Stimulated activated CD8-positive, alpha-beta memory T cell treated with anti-CD3 and anti-CD28 coated beads, Interleukin-7, amount 100 ng/mL, for 4 hours (primary cell): ENCODE data around the gene PCDHB14.
"Not testable (repeated sequence)": the region's sequence is repeated elsewhere in the genome, so short reads cannot be mapped to it uniquely, and the experiment has no call there.

Source experiments
- DNase-seq, 2 donors: peaks; one replicate each; pipeline ENCODE4 v3.0.0-alpha.2; 2020; ENCODE audit warnings: low read depth in 2 of 2

PCDHB14 gene

DNA sequence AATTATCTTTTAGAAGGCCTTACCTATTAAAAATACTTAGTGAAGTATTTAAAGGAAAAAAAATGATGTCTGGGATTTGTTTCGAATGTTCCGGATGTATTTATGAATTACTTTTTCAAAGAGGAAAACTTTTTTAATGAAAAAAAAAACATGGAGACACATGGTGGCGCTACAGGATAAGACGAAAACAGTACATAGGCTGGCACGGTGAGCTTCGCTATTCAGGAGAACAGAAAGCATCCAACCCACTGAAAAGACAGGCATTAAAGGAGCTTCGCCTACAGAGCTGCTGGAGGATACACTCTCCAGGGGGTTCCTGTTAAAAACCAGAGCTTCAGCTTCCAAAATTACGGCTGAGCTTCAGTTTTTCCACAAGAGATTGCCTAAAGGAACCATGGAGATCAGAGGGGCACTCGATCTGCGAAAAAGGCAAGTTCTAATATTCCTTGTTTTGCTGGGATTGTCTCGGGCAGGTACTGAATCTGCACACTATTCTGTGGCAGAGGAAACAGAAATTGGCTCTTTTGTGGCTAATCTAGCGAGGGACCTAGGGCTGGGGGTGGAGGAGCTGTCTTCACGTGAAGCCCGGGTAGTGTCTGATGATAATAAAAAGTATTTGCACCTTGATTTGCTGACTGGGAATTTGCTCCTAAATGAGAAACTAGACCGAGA is at the start of gene PCDHB14:
PCDHB14 (plus strand) TSS at position 232 of the 672 bp plus-strand sequence; CDS start at position 395, 163 bp downstream.
- no peak for DNase-seq

- not testable (repeated sequence) for DNase-seq
Observed at GRCh38 chr5:141174291-141175104, 48.6 kb upstream of the PCDHB14 start.

- DNase-seq = no peak
Observed at GRCh38 chr5:141175933-141176332, 47.2 kb upstream of the PCDHB14 start.

DNA sequence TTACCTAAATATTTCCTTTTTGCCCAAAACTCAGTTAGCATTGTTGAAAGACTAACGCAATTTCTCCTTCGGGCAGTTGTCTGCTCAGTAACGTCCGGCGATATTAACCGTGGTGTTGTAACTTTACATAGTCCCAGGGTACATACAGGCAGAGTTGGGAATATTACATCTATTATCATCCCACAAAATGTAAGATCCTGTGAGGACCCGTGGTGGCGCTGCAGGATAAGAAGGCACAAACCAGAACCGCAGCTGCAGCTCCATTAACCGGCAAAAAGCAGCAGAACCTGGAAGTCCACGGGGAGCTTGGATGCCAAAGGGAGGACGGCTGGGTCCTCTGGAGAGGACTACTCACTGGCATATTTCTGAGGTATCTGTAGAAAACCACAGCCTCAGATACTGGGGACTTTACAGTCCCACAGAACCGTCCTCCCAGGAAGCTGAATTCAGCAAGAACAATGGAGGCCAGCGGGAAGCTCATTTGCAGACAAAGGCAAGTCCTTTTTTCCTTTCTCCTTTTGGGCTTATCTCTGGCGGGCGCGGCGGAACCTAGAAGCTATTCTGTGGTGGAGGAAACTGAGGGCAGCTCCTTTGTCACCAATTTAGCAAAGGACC is 45.5 kb upstream of the PCDHB14 start, which contains the start of gene PCDHB8:
PCDHB8 (plus strand) TSS at position 214 of the 615 bp plus-strand sequence; CDS start at position 459, 245 bp downstream.
- DNase-seq = not testable (repeated sequence)

- DNase-seq = not testable (repeated sequence)
Observed at GRCh38 chr5:141179371-141179770, 43.8 kb upstream of the PCDHB14 start.

DNA sequence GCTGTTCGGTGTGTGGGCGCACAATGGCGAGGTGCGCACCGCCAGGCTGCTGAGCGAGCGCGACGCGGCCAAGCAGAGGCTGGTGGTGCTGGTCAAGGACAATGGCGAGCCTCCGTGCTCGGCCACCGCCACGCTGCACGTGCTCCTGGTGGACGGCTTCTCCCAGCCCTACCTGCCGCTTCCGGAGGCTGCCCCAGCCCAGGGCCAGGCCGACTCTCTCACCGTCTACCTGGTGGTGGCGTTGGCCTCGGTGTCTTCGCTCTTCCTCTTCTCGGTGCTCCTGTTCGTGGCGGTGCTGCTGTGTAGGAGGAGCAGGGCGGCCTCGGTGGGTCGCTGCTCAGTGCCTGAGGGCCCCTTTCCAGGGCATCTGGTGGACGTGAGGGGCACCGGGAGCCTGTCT is 43.3 kb upstream of the PCDHB14 start:
- not testable (repeated sequence) for DNase-seq

DNA sequence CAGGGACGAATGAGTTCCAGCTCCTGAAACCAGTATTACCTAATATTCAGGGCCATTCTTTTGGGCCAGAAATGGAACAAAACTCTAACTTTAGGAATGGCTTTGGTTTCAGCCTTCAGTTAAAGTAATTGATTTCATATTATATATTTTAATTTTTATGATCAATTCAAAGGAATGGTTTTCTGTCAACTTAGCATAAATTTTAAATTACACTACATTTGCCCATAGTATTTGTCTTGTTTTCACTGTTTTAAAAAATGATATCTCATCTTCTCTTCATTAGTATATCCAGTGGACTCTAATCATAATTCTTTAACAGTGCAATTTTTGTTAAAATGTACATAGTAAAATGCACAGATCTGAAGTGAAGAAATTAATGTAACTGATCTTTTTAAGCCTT is 42.8 kb upstream of the PCDHB14 start:
- no peak for DNase-seq

DNA sequence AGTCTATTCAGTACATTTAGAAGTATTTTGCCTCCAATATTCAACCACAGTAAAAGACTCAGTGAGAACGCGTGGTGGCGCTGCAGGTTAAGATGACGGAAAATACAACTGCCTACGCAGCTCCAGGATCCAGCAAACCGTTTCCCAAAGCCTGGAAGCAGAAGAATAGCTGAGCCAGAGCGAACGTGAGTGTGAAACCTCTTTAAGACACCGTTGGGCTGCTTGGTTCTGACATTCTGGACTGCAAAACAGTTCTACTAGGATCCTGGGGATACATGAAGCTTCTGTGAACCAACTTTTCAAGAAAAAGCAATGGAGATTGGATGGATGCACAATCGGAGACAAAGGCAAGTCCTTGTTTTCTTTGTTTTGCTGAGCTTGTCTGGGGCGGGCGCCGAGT is 40.9 kb upstream of the PCDHB14 start, which contains the start of gene PCDHB16:
PCDHB16 (plus strand) TSS at position 140 of the 400 bp plus-strand sequence; CDS start at position 313, 173 bp downstream.
- no peak for DNase-seq

GRCh38 chr5:141184117-141184855 is 38.9 kb upstream of the PCDHB14 start:
- DNase-seq = not testable (repeated sequence)

GRCh38 chr5:141186897-141187512 is 36.1 kb upstream of the PCDHB14 start, which contains the start of gene PCDHB9:
PCDHB9 (plus strand) TSS chr5:141187161; CDS start chr5:141187319, 158 bp downstream.
- no peak for DNase-seq

DNA sequence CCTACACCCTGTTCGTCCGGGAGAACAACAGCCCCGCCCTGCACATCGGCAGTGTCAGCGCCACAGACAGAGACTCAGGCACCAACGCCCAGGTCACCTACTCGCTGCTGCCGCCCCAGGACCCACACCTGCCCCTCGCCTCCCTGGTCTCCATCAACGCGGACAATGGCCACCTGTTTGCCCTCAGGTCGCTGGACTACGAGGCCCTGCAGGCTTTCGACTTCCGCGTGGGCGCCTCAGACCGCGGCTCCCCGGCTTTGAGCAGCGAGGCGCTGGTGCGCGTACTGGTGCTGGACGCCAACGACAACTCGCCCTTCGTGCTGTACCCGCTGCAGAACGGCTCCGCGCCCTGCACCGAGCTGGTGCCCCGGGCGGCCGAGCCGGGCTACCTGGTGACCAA is 34.5 kb upstream of the PCDHB14 start:
- DNase-seq = not testable (repeated sequence)

DNA sequence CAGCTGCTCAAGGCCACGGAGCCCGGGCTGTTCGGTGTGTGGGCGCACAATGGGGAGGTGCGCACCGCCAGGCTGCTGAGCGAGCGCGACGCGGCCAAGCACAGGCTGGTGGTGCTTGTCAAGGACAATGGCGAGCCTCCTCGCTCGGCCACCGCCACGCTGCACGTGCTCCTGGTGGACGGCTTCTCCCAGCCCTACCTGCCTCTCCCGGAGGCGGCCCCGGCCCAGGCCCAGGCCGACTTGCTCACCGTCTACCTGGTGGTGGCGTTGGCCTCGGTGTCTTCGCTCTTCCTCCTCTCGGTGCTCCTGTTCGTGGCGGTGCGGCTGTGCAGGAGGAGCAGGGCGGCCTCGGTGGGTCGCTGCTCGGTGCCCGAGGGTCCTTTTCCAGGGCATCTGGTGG is 34.0 kb upstream of the PCDHB14 start:
- DNase-seq = not testable (repeated sequence)

DNA sequence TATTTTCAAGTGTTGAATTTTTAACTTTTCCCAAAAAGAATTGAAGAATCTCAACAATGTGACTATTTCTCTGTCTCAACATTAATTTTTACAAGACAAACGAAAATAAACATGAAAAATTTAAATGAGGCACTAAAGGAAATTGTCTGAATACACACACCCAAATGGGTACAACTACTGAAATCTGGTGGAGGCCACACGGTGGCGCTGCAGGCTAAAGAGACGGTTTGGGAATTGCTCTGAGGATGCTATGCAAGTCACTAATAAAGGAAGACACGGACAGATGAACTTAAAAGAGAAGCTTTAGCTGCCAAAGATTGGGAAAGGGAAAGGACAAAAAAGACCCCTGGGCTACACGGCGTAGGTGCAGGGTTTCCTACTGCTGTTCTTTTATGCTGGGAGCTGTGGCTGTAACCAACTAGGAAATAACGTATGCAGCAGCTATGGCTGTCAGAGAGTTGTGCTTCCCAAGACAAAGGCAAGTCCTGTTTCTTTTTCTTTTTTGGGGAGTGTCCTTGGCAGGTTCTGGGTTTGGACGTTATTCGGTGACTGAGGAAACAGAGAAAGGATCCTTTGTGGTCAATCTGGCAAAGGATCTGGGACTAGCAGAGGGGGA is 30.9 kb upstream of the PCDHB14 start, which contains the start of gene PCDHB10:
PCDHB10 (plus strand) TSS at position 244 of the 616 bp plus-strand sequence; CDS start at position 444, 200 bp downstream.
- no peak for DNase-seq

DNA sequence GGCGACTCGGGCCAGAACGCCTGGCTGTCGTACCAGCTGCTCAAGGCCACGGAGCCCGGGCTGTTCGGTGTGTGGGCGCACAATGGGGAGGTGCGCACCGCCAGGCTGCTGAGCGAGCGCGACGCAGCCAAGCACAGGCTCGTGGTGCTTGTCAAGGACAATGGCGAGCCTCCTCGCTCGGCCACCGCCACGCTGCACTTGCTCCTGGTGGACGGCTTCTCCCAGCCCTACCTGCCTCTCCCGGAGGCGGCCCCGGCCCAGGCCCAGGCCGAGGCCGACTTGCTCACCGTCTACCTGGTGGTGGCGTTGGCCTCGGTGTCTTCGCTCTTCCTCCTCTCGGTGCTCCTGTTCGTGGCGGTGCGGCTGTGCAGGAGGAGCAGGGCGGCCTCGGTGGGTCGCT is 28.8 kb upstream of the PCDHB14 start:
- DNase-seq = not testable (repeated sequence)

DNA sequence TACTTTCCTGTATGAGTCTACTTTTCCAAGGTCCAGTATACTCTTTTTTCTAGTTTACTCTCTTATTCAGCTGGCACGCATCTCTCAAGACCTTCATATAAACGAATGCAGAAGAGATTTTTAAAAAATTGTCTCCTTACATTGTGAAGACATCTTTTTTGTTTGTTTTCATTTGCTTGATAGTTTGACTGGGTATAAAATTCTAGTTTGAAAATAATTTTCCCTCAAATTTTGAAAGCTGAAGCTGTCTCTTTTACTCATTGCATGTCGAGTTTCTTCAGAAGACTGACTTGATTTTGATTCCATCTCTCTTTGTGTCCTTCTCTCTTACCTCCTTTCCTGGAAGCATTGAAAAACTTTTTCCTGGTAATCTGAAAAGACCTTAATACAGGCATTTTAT is 26.8 kb upstream of the PCDHB14 start:
- no peak for DNase-seq

DNA sequence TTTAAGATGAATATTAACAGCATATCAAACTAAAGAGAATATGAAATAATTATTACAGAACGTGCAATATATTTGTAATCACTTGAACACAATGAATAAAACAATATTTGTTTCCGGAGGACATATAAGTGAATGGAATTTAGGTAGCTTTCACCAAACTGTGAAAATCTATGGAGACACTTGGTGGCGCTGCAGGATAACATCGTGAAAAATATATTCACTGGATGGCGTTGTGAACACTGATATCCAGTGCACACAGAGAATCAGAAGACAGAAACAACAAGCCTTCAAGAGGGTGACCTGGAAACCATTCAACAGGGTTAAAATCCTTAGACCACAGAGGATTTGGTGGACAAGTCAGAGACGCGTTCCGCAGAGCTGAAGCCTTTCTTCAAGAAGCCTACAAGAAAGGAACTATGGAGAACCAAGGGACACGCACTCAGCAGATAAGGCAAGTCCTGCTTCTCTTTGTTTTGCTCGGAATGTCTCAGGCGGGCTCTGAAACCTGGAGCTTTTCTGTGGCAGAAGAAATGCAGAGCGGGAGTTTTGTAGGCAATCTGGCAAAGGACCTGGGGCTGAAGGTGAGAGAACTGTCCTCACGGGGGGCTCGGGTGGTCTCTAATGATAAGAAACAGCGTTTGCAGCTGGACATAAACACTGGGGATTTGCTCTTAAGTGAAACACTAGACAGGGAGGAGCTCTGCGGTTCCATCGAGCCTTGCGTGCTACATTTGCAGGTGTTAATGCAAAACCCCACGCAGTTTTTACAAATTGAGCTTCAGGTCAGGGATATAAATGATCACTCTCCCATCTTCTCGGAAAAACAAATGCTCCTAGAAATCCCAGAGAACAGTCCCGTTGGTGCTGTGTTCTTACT is 23.5 kb upstream of the PCDHB14 start, which contains the start of gene PCDHB11:
PCDHB11 (plus strand) TSS at position 269 of the 877 bp plus-strand sequence; CDS start at position 417, 148 bp downstream.
- DNase-seq = no peak

- DNase-seq = not testable (repeated sequence)
Observed at GRCh38 chr5:141201126-141201525, 22.0 kb upstream of the PCDHB14 start.

GRCh38 chr5:141201646-141202045 is 21.5 kb upstream of the PCDHB14 start:
- DNase-seq = not testable (repeated sequence)

DNA sequence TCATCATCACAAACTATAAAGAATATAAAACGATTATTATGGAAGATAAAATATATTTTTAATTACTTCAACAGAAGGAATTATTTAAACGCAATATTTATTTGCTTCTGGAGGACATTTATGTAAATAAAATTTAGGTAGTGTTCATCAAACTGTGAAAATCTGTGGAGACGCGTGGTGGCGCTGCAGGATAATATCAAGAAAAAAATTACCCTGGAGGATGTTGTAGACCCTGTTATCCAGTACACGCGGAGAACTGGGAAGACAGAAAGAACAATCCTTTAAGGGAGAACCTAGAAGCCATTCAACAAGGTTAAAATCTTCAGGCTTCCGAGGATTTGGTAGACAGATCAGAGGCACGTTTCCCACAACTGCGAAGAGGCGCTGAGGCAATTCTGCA is 14.7 kb upstream of the PCDHB14 start, which contains the start of gene PCDHB12:
PCDHB12 (plus strand) TSS at position 242 of the 400 bp plus-strand sequence. CDS start 189 bp downstream, outside the sequence.
- no peak for DNase-seq
